ENCODE data around the gene P3R3URF.

DNA sequence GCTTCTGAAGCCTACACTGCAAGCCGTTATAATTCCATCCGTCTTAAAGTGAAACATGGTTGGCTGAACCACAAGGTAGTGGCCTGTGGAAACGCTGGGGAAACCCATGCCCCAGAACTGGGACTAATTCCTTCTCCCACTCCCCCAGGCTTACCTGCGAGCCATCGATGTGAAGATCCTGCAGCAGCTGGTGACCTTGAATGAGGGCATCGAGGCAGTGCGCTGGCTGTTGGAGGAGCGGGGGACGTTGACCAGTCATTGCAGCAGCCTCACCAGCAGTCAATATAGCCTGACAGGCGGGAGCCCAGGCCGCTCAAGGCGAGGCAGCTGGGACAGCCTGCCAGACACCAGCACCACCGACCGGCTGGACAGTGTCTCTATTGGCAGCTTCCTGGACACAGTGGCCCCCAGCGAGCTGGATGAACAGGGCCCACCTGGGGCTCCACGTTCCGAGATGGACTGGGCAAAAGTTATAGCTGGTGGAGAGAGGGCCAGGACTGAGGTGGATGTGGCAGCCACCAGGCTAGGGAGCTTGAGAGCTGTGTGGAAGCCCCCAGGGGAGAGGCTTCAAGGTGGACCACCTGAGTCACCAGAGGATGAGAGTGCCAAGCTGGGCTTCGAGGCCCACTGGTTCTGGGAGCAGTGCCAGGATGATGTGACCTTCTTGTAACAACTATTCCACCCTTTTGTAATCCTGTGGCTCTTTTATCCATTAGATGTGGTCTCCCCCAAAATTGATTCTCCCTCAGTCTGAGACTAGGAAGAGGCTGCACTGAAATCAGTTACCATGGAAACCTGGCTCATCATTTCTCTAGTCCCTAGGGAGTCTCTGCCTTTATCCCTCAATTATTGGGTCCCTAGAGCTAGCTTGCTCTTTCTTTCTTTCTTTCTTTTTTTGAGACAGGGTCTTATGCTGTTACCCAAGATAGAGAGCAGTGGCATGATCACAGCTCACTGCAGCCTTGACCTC, 43.5 kb upstream of the P3R3URF start:
- TF ChIP-seq ZNF274 (IDR thresholded peaks at IDR 0.05; ENCODE audit: low read depth, low read length) (no peak), YY1 (IDR thresholded peaks at IDR 0.05; ENCODE audit: insufficient read depth, insufficient read length) (no peak), SUZ12 (IDR thresholded peaks at IDR 0.05; ENCODE audit: extremely low read depth, insufficient read depth, insufficient read length) (no peak)
